Sigmoid colon (tissue), 7 donors: ENCODE measurements around the gene DDX25. TPM values are rescaled to one million over a fixed set of nuclear protein-coding genes. Genes with fewer than 3 reads are reported as not detected.
A peak's percentile ranks its signal among the peaks of the same experiment; 100 is the strongest.

Source experiments
- DNase-seq: peaks from one replicate; pipeline ENCODE4 v3.0.0-alpha.2; 2019
- H3K27ac ChIP-seq, 4 donors: fragments of 200-600 bp; sonication (generic); one replicate each; pipeline ENCODE4 v1.5.1; 2016 to 2019; ENCODE audit warnings: mild to moderate bottlenecking in 1 of 4
- H3K27me3 ChIP-seq, 3 donors: fragments of 200-600 bp; sonication (generic); one replicate each; pipeline ENCODE4 v1.5.1; 2019; ENCODE audit warnings: mild to moderate bottlenecking in 1 of 3
- H3K36me3 ChIP-seq, 4 donors: fragments of 200-600 bp; sonication (generic); one replicate each; pipeline ENCODE4 v1.5.1; 2016 to 2019
- H3K4me1 ChIP-seq, 4 donors: fragments of 200-600 bp; sonication (generic); one replicate each; pipeline ENCODE4 v1.5.1; 2017 to 2019
- H3K4me3 ChIP-seq, 4 donors: fragments of 200-600 bp; sonication (generic); one replicate each; pipeline ENCODE4 v1.5.1; 2017 to 2019; ENCODE audit warnings: mild to moderate bottlenecking in 2 of 4, moderate library complexity in 1 of 4
- H3K9me3 ChIP-seq, 4 donors: fragments of 200-600 bp in 3 of 4; sonication (generic) in 3 of 4; one replicate each; pipeline versions ENCODE4 v1.5.1 to v1.6.1; 2013 to 2019
- CTCF ChIP-seq, 4 experiments: fragments of 450-650 bp in 3 of 4; fragments of 200-600 bp in 1 of 4; IDR thresholded peaks; one replicate each; pipeline ENCODE4 v1.5.1; 2016 to 2019; ENCODE audit warnings: antibody characterized with exemption in 4 of 4, mild to moderate bottlenecking in 3 of 4, moderate library complexity in 2 of 4
- EP300 ChIP-seq, 4 donors: sonication (generic); formaldehyde crosslinking; IDR thresholded peaks; one replicate each; pipeline ENCODE4 v1.6.1; 2017; ENCODE audit warnings: antibody characterized with exemption in 4 of 4
- POLR2A ChIP-seq, 2 donors: fragments of 450-650 bp; IDR thresholded peaks; one replicate each; pipeline ENCODE4 v1.6.1; 2016; ENCODE audit warnings: antibody characterized with exemption in 2 of 2, mild to moderate bottlenecking in 2 of 2, moderate library complexity in 2 of 2
- POLR2AphosphoS5 ChIP-seq, 4 donors: sonication (generic); formaldehyde crosslinking; IDR thresholded peaks; one replicate each; pipeline ENCODE4 v1.6.1; 2017; ENCODE audit warnings: antibody characterized with exemption in 4 of 4
- WGBS, 2 donors: extraction: QIAGEN DNeasy Blood & Tissue Kit; methylation state at CpG; one replicate each; pipeline ENCODE4 v1.1.7; 2013; 5-methylcytosine and 5-hydroxymethylcytosine counted together
- intact Hi-C: fragments of 100-400 bp; cut with DNase I; formaldehyde crosslinking; loops from one replicate; pipeline ENCODE4 v1.15.1; 2023
- polyA plus RNA-seq, 3 donors: library from polyadenylated mRNA; stranded (reverse); fragments of 200-250 nt; gene quantifications; one replicate each; pipeline ENCODE4 v1.2.3, GENCODE V29; 2013
- total RNA-seq, 4 donors: library from RNA; depleted of rRNA; stranded (reverse); fragments of >200 nt; gene quantifications; one replicate each; pipeline ENCODE4 v1.1.0, GENCODE V29; 2016
- donor health status: healthy with polysubstance abuse.
- donor health status: Bipolar disorder and iron deficiency.
- donor health status: healthy.

Gene DDX25
- total and polyA plus RNA-seq, 7 donors: 0.14 to 1.7 (median 0.42) TPM; not detected in 1

- Histone ChIP-seq H3K4me3 (no peak overlapping the region), H3K36me3 (peaks cover 0 to 37% (median 7%) of the 10 kb centered on the region in 4 donors), H3K27ac (no peak overlapping the region), H3K9me3 (no peaks in the 10 kb centered on the region), H3K27me3 (no peaks in the 10 kb centered on the region), H3K4me1 (peaks cover 2 to 36% (median 32%) of the 10 kb centered on the region in 4 donors)
- no peak for DNase-seq
- WGBS, 2 donors: 90 to 94% methylated on average over 21 of the region's 21 CpGs
- intact Hi-C loops: loop anchor here (5.0 kb wide), 1 partner anchor 68 kb away; no protein-coding TSS in a partner anchor
- TF ChIP-seq POLR2AphosphoS5 (IDR thresholded peaks at IDR 0.05) (no peak), CTCF (IDR thresholded peaks at IDR 0.05) (no peak), POLR2A (IDR thresholded peaks at IDR 0.05) (no peak), EP300 (IDR thresholded peaks at IDR 0.05) (no peak)
These were observed 50.0 kb downstream of the DDX25 start for GRCh38 chr11:125954123-125954944.

GRCh38 chr11:125954945-125955640 lies 50.8 kb downstream of the DDX25 start:
- WGBS, 2 donors: 92 to 93% methylated on average over 15 of the region's 15 CpGs
- TF ChIP-seq POLR2A (IDR thresholded peaks at IDR 0.05) (no peak), EP300 (IDR thresholded peaks at IDR 0.05) (no peak), POLR2AphosphoS5 (IDR thresholded peaks at IDR 0.05) (no peak), CTCF (IDR thresholded peaks at IDR 0.05) (no peak)
- H3K4me3 ChIP-seq: no peak overlapping the region
- peaks cover 0 to 45% (median 11%) of the 10 kb centered on the region in 4 donors for H3K36me3 ChIP-seq
- no peak for DNase-seq
- peaks cover 2 to 36% (median 32%) of the 10 kb centered on the region in 4 donors for H3K4me1 ChIP-seq
- intact Hi-C loops: loop anchor here (5.0 kb wide), 1 partner anchor 67 kb away; no protein-coding TSS in a partner anchor
- H3K27ac ChIP-seq: peak overlapping the region in 2 of 4 donors; percentile 20 to 58
- H3K9me3 ChIP-seq: no peaks in the 10 kb centered on the region
- H3K27me3 ChIP-seq: no peaks in the 10 kb centered on the region

- no peaks in the 10 kb centered on the region for H3K27me3 ChIP-seq
- peaks cover under 1 to 29% (median 27%) of the 10 kb centered on the region in 4 donors for H3K4me1 ChIP-seq
- no peak for DNase-seq
- no peak overlapping the region for H3K4me3 ChIP-seq
- peaks cover 5 to 52% (median 18%) of the 10 kb centered on the region in 4 donors for H3K36me3 ChIP-seq
- H3K9me3 ChIP-seq: no peaks in the 10 kb centered on the region
- peak overlapping the region; percentile 20 to 58 (median 30) for H3K27ac ChIP-seq
- 86 to 92% methylated on average over 2 of the region's 2 CpGs for WGBS, 2 donors
- TF ChIP-seq EP300 (IDR thresholded peaks at IDR 0.05) (no peak), POLR2AphosphoS5 (IDR thresholded peaks at IDR 0.05) (no peak), CTCF (IDR thresholded peaks at IDR 0.05) (no peak), POLR2A (IDR thresholded peaks at IDR 0.05) (no peak)
- intact Hi-C loops: no loop called here
These were observed 51.5 kb downstream of the DDX25 start for GRCh38 chr11:125955856-125956255.

GRCh38 chr11:125956391-125957134 lies 52.3 kb downstream of the DDX25 start:
- Histone ChIP-seq H3K27me3 (no peaks in the 10 kb centered on the region), H3K9me3 (no peaks in the 10 kb centered on the region), H3K27ac (peak overlapping the region; percentile 20 to 58 (median 30)), H3K36me3 (peaks cover 12 to 59% (median 25%) of the 10 kb centered on the region in 4 donors), H3K4me1 (peaks cover 0 to 22% (median 20%) of the 10 kb centered on the region in 4 donors), H3K4me3 (no peak overlapping the region)
- no peak for TF ChIP-seq EP300 (IDR thresholded peaks at IDR 0.05)
- TF ChIP-seq CTCF (IDR thresholded peaks at IDR 0.05): no peak
- no peak for TF ChIP-seq POLR2A (IDR thresholded peaks at IDR 0.05)
- TF ChIP-seq POLR2AphosphoS5 (IDR thresholded peaks at IDR 0.05): peak in 3 of 4 donors; percentile 16 to 31 (median 21)
- intact Hi-C loops: no loop called here
- peak; percentile 85 for DNase-seq
- WGBS, 2 donors: 81 to 85% methylated on average over 22 of the region's 22 CpGs
